Neural cell (in vitro differentiated cells): Measurements from ENCODE around the gene ARHGEF4.

Source experiments
- EP300 ChIP-seq: fragments of 450-650 bp; conservative IDR thresholded peaks from 2 replicates; pipeline ENCODE4 v1.6.1; 2014; ENCODE audit warnings: antibody characterized with exemption, mild to moderate bottlenecking, moderate library complexity; ENCODE audit not compliant: poor library complexity, severe bottlenecking
- EZH2 ChIP-seq: fragments of 200-600, 300-800 bp; shearing (Covaris generic), sonication (generic); IDR thresholded peaks from 2 replicates; pipeline ENCODE4 v1.6.1; 2014; ENCODE audit warnings: antibody characterized with exemption, low read length, borderline replicate concordance, mild to moderate bottlenecking; ENCODE audit not compliant: insufficient read depth, poor library complexity, severe bottlenecking
- MXI1 ChIP-seq: fragments of 450-650 bp; conservative IDR thresholded peaks from 2 replicates; pipeline ENCODE4 v1.6.1; 2014; ENCODE audit warnings: antibody characterized with exemption, mild to moderate bottlenecking; ENCODE audit not compliant: poor library complexity, severe bottlenecking
- POLR2AphosphoS5 ChIP-seq: IDR thresholded peaks from 2 replicates; pipeline ENCODE4 v1.6.1; 2012
- RAD21 ChIP-seq: fragments of 450-650 bp; conservative IDR thresholded peaks from 2 replicates; pipeline ENCODE4 v1.6.1; 2014; ENCODE audit warnings: antibody characterized with exemption, mild to moderate bottlenecking, moderate library complexity
- SMC3 ChIP-seq: fragments of 450-650 bp; conservative IDR thresholded peaks from 2 replicates; pipeline ENCODE4 v1.6.1; 2014; ENCODE audit warnings: antibody characterized with exemption, mild to moderate bottlenecking, moderate library complexity; ENCODE audit not compliant: poor library complexity
- TF ChIP-seq, protein P1 (sequence below): fragments of 450-650 bp; IDR thresholded peaks from 2 replicates; pipeline ENCODE4 v1.5.1; 2014; ENCODE audit warnings: antibody characterized with exemption, mild to moderate bottlenecking, moderate library complexity; ENCODE audit not compliant: poor library complexity, severe bottlenecking
- TF ChIP-seq, protein P2 (sequence below): IDR thresholded peaks from 2 replicates; pipeline ENCODE4 v1.6.1; 2012; ENCODE audit warnings: borderline replicate concordance

GRCh38 chr2:131063501-131064283, 227.0 kb downstream of the ARHGEF4 start:
- TF ChIP-seq, protein P1, sequence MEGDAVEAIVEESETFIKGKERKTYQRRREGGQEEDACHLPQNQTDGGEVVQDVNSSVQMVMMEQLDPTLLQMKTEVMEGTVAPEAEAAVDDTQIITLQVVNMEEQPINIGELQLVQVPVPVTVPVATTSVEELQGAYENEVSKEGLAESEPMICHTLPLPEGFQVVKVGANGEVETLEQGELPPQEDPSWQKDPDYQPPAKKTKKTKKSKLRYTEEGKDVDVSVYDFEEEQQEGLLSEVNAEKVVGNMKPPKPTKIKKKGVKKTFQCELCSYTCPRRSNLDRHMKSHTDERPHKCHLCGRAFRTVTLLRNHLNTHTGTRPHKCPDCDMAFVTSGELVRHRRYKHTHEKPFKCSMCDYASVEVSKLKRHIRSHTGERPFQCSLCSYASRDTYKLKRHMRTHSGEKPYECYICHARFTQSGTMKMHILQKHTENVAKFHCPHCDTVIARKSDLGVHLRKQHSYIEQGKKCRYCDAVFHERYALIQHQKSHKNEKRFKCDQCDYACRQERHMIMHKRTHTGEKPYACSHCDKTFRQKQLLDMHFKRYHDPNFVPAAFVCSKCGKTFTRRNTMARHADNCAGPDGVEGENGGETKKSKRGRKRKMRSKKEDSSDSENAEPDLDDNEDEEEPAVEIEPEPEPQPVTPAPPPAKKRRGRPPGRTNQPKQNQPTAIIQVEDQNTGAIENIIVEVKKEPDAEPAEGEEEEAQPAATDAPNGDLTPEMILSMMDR, result no peak
- TF ChIP-seq, protein P2, sequence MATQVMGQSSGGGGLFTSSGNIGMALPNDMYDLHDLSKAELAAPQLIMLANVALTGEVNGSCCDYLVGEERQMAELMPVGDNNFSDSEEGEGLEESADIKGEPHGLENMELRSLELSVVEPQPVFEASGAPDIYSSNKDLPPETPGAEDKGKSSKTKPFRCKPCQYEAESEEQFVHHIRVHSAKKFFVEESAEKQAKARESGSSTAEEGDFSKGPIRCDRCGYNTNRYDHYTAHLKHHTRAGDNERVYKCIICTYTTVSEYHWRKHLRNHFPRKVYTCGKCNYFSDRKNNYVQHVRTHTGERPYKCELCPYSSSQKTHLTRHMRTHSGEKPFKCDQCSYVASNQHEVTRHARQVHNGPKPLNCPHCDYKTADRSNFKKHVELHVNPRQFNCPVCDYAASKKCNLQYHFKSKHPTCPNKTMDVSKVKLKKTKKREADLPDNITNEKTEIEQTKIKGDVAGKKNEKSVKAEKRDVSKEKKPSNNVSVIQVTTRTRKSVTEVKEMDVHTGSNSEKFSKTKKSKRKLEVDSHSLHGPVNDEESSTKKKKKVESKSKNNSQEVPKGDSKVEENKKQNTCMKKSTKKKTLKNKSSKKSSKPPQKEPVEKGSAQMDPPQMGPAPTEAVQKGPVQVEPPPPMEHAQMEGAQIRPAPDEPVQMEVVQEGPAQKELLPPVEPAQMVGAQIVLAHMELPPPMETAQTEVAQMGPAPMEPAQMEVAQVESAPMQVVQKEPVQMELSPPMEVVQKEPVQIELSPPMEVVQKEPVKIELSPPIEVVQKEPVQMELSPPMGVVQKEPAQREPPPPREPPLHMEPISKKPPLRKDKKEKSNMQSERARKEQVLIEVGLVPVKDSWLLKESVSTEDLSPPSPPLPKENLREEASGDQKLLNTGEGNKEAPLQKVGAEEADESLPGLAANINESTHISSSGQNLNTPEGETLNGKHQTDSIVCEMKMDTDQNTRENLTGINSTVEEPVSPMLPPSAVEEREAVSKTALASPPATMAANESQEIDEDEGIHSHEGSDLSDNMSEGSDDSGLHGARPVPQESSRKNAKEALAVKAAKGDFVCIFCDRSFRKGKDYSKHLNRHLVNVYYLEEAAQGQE, result no peak
- TF ChIP-seq POLR2AphosphoS5 (no peak), SMC3 (no peak), RAD21 (no peak), EZH2 (no peak), EP300 (no peak), MXI1 (no peak)
